K562 (cell line): Measurements from ENCODE around the gene TIMM10. TPM values are rescaled to one million over a fixed set of nuclear protein-coding genes. Genes with fewer than 3 reads are reported as not detected.

Source experiments
- AFF4 ChIP-seq: sonication (generic); formaldehyde crosslinking; IDR thresholded peaks from 2 replicates; pipeline ENCODE4 v1.8.0; 2023; ENCODE audit warnings: mild to moderate bottlenecking, missing genetic modification reagents
- ARID2 ChIP-seq: fragments of 450-650 bp; IDR thresholded peaks from 2 replicates; pipeline ENCODE4 v1.6.1; 2017; ENCODE audit warnings: antibody characterized with exemption, mild to moderate bottlenecking
- ATF3 ChIP-seq, 2 experiments: fragments of 450-650 bp in 1 of 2; sonication (generic) in 1 of 2; formaldehyde crosslinking in 1 of 2; IDR thresholded peaks in 1 of 2; conservative IDR thresholded peaks in 1 of 2; 2 replicates each; pipeline versions ENCODE4 v1.6.1 to v1.8.1; 2016 to 2023; ENCODE audit warnings: mild to moderate bottlenecking in 2 of 2, moderate library complexity in 2 of 2, inconsistent platforms in 1 of 2, missing genetic modification reagents in 1 of 2
- CEBPB ChIP-seq: fragments of 450-650 bp; IDR thresholded peaks from 2 replicates; pipeline ENCODE4 v1.6.1; 2016; ENCODE audit warnings: missing genetic modification characterization, missing compliant biosample characterization
- GTF2B ChIP-seq: IDR thresholded peaks from 2 replicates; pipeline ENCODE4 v1.6.1; 2011; ENCODE audit not compliant: insufficient read length; ENCODE audit errors: extremely low read depth
- ID3 ChIP-seq, 2 experiments: fragments of 250-450 bp in 1 of 2; fragments of 450-650 bp in 1 of 2; sonication (Bioruptor Pico) in 1 of 2; IDR thresholded peaks; 2 replicates each; pipeline versions ENCODE4 v1.6.1 to v1.8.0; 2016 to 2021; ENCODE audit warnings: mild to moderate bottlenecking in 2 of 2, moderate library complexity in 2 of 2, missing compliant biosample characterization in 1 of 2, missing genetic modification characterization in 1 of 2
- RBM39 ChIP-seq: fragments of 200-400 bp; formaldehyde crosslinking; optimal IDR thresholded peaks from 2 replicates; pipeline ENCODE3; 2018; ENCODE audit warnings: low read depth, low read length
- RHOXF2B ChIP-seq: fragments of 250-450 bp; sonication (Bioruptor Pico); conservative IDR thresholded peaks from 2 replicates; pipeline ENCODE4 v1.5.1; 2021
- RNF219 ChIP-seq: fragments of 250-450 bp; sonication (Bioruptor Pico); IDR thresholded peaks from 2 replicates; pipeline ENCODE4 v1.5.0; 2022; ENCODE audit warnings: mild to moderate bottlenecking
- SIN3B ChIP-seq: fragments of 450-650 bp; IDR thresholded peaks from 2 replicates; pipeline ENCODE4 v1.6.1; 2017; ENCODE audit warnings: low read depth, mild to moderate bottlenecking, moderate library complexity
- SIRT6 ChIP-seq: IDR thresholded peaks from one replicate; pipeline ENCODE4 v1.6.1; 2012; ENCODE audit warnings: low read depth, mild to moderate bottlenecking, control low read depth, inconsistent platforms, low read length, moderate library complexity
- ZBTB1 ChIP-seq: sonication (generic); formaldehyde crosslinking; IDR thresholded peaks from 2 replicates; pipeline ENCODE4 v1.8.1; 2023; ENCODE audit warnings: missing genetic modification reagents, low read depth, mild to moderate bottlenecking, borderline replicate concordance
- ZFX ChIP-seq: sonication (generic); formaldehyde crosslinking; IDR thresholded peaks from 2 replicates; pipeline ENCODE4 v1.8.0; 2022; ENCODE audit warnings: mild to moderate bottlenecking, missing genetic modification reagents, moderate library complexity
- ZNF146 ChIP-seq: IDR thresholded peaks from one replicate; pipeline ENCODE4 v1.6.1; 2018; ENCODE audit warnings: missing compliant biosample characterization; ENCODE audit not compliant: unreplicated experiment
- ZNF408 ChIP-seq: fragments of 250-450 bp; sonication (Bioruptor Pico); IDR thresholded peaks from 2 replicates; pipeline ENCODE4 v1.4.0; 2020; ENCODE audit warnings: low read depth, mild to moderate bottlenecking, moderate library complexity
- polyA plus RNA-seq, 8 experiments: library from polyadenylated mRNA; depleted of rRNA in 4 of 8; stranded (reverse) in 5 of 8; unstranded in 3 of 8; fragments of >200 nt; fragmentation: Nextera tagmentation in 2 of 8; fragmentation: Illumina TruSeq in 1 of 8; extraction: Ambion mirVana in 2 of 8; extraction: Trizol in 1 of 8; gene quantifications; 2 replicates each; pipeline versions ENCODE4 v1.2.1 to v1.2.3, GENCODE V29; 2011 to 2014; ENCODE audit warnings: inconsistent platforms in 1 of 8, missing spikeins in 1 of 8
- total RNA-seq, 7 experiments: library from RNA; depleted of rRNA in 6 of 7; stranded (reverse); fragments of >200 nt in 6 of 7; fragmentation: Illumina TruSeq in 2 of 7; extraction: Trizol in 2 of 7; gene quantifications; 2 replicates each; pipeline versions ENCODE4 v1.2.1 to v1.2.3, GENCODE V29; 2011 to 2021; ENCODE audit warnings: low replicate concordance in 1 of 7

The TIMM10 gene
- total and polyA plus RNA-seq, 9 of the 15 experiments (the other 6 are each of a cell fraction or from before 2014, with no cell fraction given), result 109 to 553 (median 172) TPM

GRCh38 chr11:57511741-57512430 is 18.7 kb downstream of the TIMM10 start (continued):
- TF ChIP-seq GTF2B, result no peak
- TF ChIP-seq AFF4 (CRISPR knock-in tag), result no peak
- TF ChIP-seq SIN3B, result no peak
- TF ChIP-seq CEBPB, result peak; percentile 33
- TF ChIP-seq ZNF408 (CRISPR knock-in tag), result no peak
- TF ChIP-seq RHOXF2B (CRISPR knock-in tag), result no peak
- no peak for TF ChIP-seq SIRT6
- TF ChIP-seq ID3 (CRISPR knock-in tag; IDR thresholded peaks at IDR 0.05), result no peak
- TF ChIP-seq ID3 (tag; IDR thresholded peaks at IDR 0.05), result no peak
- 0 out of 2 replicates have a peak, but pooled peaks have one; percentile 43 for TF ChIP-seq ATF3 (IDR thresholded peaks at IDR 0.05)
- TF ChIP-seq ATF3 (CRISPR knock-in tag; conservative IDR thresholded peaks at IDR 0.05), result no peak
- no peak for TF ChIP-seq ZBTB1 (CRISPR knock-in tag)
- TF ChIP-seq RNF219 (CRISPR knock-in tag), result no peak
- TF ChIP-seq ZFX (CRISPR knock-in tag), result no peak
- no peak for TF ChIP-seq RBM39
- no peak for TF ChIP-seq ZNF146
- no peak for TF ChIP-seq ARID2
